HUES48 (cell line): ENCODE data around the gene IDUA.

Source experiments
- H3K27ac ChIP-seq: one replicate; pipeline ENCODE4 v1.7.0; 2013; ENCODE audit warnings: low read depth, low read length, inconsistent platforms
- H3K27me3 ChIP-seq: 2 replicates; pipeline ENCODE4 v1.6.1; 2013; ENCODE audit warnings: mild to moderate bottlenecking, low read length; ENCODE audit not compliant: control insufficient read depth, insufficient read depth
- H3K36me3 ChIP-seq: 2 replicates; pipeline ENCODE4 v1.6.1; 2013; ENCODE audit warnings: low read length; ENCODE audit not compliant: control insufficient read depth, insufficient read depth
- H3K4me1 ChIP-seq: 2 replicates; pipeline ENCODE4 v1.6.1; 2013; ENCODE audit warnings: mild to moderate bottlenecking, low read length; ENCODE audit not compliant: control insufficient read depth, insufficient read depth
- H3K4me3 ChIP-seq: 2 replicates; pipeline ENCODE4 v1.5.1; 2013; ENCODE audit warnings: mild to moderate bottlenecking, low read depth, low read length
- H3K9ac ChIP-seq: 2 replicates; pipeline ENCODE4 v1.6.1; 2013; ENCODE audit warnings: mild to moderate bottlenecking, low read depth, low read length, moderate library complexity
- H3K9me3 ChIP-seq: 2 replicates; pipeline ENCODE4 v1.6.1; 2013; ENCODE audit warnings: low read length; ENCODE audit not compliant: control insufficient read depth, insufficient read depth

Gene IDUA

GRCh38 chr4:1008840-1009541 is 22.1 kb downstream of the IDUA start:
- Histone ChIP-seq H3K27ac (no peak overlapping the region), H3K36me3 (no peaks in the 10 kb centered on the region), H3K9me3 (no peaks in the 10 kb centered on the region), H3K9ac (no peak overlapping the region), H3K4me3 (peak overlapping the region; percentile 64), H3K4me1 (peaks cover 11% of the 10 kb centered on the region; the same call in 1 of the 2 replicates), H3K27me3 (peaks cover 70% of the 10 kb centered on the region)

- Histone ChIP-seq H3K36me3 (no peaks in the 10 kb centered on the region), H3K9me3 (no peaks in the 10 kb centered on the region), H3K4me1 (peaks cover 11% of the 10 kb centered on the region; the same call in 1 of the 2 replicates), H3K27me3 (peaks cover 62% of the 10 kb centered on the region), H3K27ac (no peak overlapping the region), H3K9ac (no peak overlapping the region), H3K4me3 (peak overlapping the region; percentile 64)
Observed at GRCh38 chr4:1009542-1010394, 22.9 kb downstream of the IDUA start.

- Histone ChIP-seq H3K27me3 (peaks cover 55% of the 10 kb centered on the region), H3K4me1 (peaks cover 11% of the 10 kb centered on the region; the same call in 1 of the 2 replicates), H3K9ac (no peak overlapping the region), H3K27ac (no peak overlapping the region), H3K36me3 (no peaks in the 10 kb centered on the region), H3K9me3 (no peaks in the 10 kb centered on the region), H3K4me3 (peak overlapping the region; percentile 61; the same call in 1 of the 2 replicates)
Observed at GRCh38 chr4:1010395-1011021, 23.7 kb downstream of the IDUA start.

- Histone ChIP-seq H3K9me3 (no peaks in the 10 kb centered on the region), H3K27me3 (peaks cover 50% of the 10 kb centered on the region), H3K4me1 (peaks cover 11% of the 10 kb centered on the region; the same call in 1 of the 2 replicates), H3K27ac (no peak within 1 kb of the TSS), H3K9ac (no peak within 1 kb of the TSS), H3K4me3 (peak within 1 kb of the TSS; percentile 61), H3K36me3 (no peaks in the 10 kb centered on the region)
Observed at GRCh38 chr4:1011022-1011665, 24.3 kb downstream of the IDUA start, which contains the start of gene FGFRL1. Gene FGFRL1 (plus strand): TSS chr4:1011626. CDS start chr4:1012486, 860 bp downstream.

GRCh38 chr4:1011666-1012033 is 24.8 kb downstream of the IDUA start:
- H3K27ac ChIP-seq = no peak overlapping the region
- peaks cover 11% of the 10 kb centered on the region; the same call in 1 of the 2 replicates for H3K4me1 ChIP-seq

GRCh38 chr4:1012034-1012739 is 25.3 kb downstream of the IDUA start:
- H3K36me3 ChIP-seq = no peaks in the 10 kb centered on the region
- peaks cover 40% of the 10 kb centered on the region for H3K27me3 ChIP-seq
- no peak overlapping the region for H3K27ac ChIP-seq

More at GRCh38 chr4:1011666-1012033, 24.8 kb downstream of the IDUA start:
- Histone ChIP-seq H3K9ac (no peak overlapping the region), H3K27me3 (peaks cover 45% of the 10 kb centered on the region), H3K4me3 (no peak overlapping the region), H3K36me3 (no peaks in the 10 kb centered on the region), H3K9me3 (no peaks in the 10 kb centered on the region)

GRCh38 chr4:1013225-1014073 is 26.6 kb downstream of the IDUA start:
- Histone ChIP-seq H3K36me3 (no peaks in the 10 kb centered on the region), H3K9me3 (no peaks in the 10 kb centered on the region), H3K4me3 (no peak overlapping the region), H3K27ac (no peak overlapping the region), H3K9ac (no peak overlapping the region), H3K27me3 (peaks cover 27% of the 10 kb centered on the region), H3K4me1 (peaks cover 11% of the 10 kb centered on the region; the same call in 1 of the 2 replicates)

More at GRCh38 chr4:1012034-1012739, 25.3 kb downstream of the IDUA start:
- no peaks in the 10 kb centered on the region for H3K9me3 ChIP-seq
- peak overlapping the region; percentile 56 for H3K4me3 ChIP-seq
- H3K4me1 ChIP-seq = peaks cover 11% of the 10 kb centered on the region; the same call in 1 of the 2 replicates
- no peak overlapping the region for H3K9ac ChIP-seq

- peaks cover 19% of the 10 kb centered on the region for H3K27me3 ChIP-seq
- H3K4me1 ChIP-seq = peaks cover 12% of the 10 kb centered on the region; the same call in 1 of the 2 replicates
- no peak overlapping the region for H3K9ac ChIP-seq
- no peaks in the 10 kb centered on the region for H3K36me3 ChIP-seq
- no peak overlapping the region for H3K27ac ChIP-seq
- H3K4me3 ChIP-seq = no peak overlapping the region
- no peaks in the 10 kb centered on the region for H3K9me3 ChIP-seq
Observed at GRCh38 chr4:1014291-1015167, 27.7 kb downstream of the IDUA start.

- Histone ChIP-seq H3K4me1 (peaks cover 8% of the 10 kb centered on the region; the same call in 1 of the 2 replicates), H3K27ac (no peak overlapping the region), H3K9ac (no peak overlapping the region), H3K4me3 (no peak overlapping the region), H3K27me3 (peaks cover 14% of the 10 kb centered on the region), H3K9me3 (no peaks in the 10 kb centered on the region), H3K36me3 (no peaks in the 10 kb centered on the region)
Observed at GRCh38 chr4:1015179-1015578, 28.3 kb downstream of the IDUA start.
